ENCODE results near the gene IMMP2L. TPM values are rescaled to one million over a fixed set of nuclear protein-coding genes. Genes with fewer than 3 reads are reported as not detected.
A peak's percentile ranks its signal among the peaks of the same experiment; 100 is the strongest.

IMMP2L gene
- polyA plus RNA-seq, 1 experiment, result 5.8 TPM

DNA sequence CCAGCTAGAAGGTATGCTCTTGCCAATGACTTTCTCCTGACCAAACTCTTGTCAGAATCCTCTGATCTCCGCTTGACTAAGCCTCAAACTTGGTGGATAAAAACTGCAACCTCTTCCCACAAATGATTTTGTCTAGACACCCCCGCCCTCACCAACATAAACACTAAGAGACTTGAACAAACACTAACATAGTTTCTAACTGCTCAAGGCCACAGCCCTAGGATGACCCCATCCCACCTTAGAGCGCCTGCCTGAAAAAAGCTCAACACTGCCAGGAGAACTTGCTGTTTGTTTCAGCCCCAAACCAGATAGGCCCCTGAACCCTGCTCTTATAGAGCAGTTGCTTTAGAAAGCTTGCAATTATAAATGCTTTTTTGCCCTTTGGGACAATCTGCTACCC, 399.6 kb downstream of the IMMP2L start:
- Histone ChIP-seq H3K27me3 (ENCODE audit: control insufficient read depth, insufficient read depth, low read length) (no peaks in the 10 kb centered on the region), H3K36me3 (ENCODE audit: control insufficient read depth, insufficient read depth, low read length) (no peaks in the 10 kb centered on the region), H3K4me3 (ENCODE audit: low read depth, low read length) (no peak overlapping the region)
- ChIA-PET CTCF (no interaction called here), POLR2A (interaction anchor here (0.6 kb wide), 1 partner anchor 24 kb away, joined by 4 read pairs; no protein-coding TSS in a partner anchor)
- TF ChIP-seq, protein P1, sequence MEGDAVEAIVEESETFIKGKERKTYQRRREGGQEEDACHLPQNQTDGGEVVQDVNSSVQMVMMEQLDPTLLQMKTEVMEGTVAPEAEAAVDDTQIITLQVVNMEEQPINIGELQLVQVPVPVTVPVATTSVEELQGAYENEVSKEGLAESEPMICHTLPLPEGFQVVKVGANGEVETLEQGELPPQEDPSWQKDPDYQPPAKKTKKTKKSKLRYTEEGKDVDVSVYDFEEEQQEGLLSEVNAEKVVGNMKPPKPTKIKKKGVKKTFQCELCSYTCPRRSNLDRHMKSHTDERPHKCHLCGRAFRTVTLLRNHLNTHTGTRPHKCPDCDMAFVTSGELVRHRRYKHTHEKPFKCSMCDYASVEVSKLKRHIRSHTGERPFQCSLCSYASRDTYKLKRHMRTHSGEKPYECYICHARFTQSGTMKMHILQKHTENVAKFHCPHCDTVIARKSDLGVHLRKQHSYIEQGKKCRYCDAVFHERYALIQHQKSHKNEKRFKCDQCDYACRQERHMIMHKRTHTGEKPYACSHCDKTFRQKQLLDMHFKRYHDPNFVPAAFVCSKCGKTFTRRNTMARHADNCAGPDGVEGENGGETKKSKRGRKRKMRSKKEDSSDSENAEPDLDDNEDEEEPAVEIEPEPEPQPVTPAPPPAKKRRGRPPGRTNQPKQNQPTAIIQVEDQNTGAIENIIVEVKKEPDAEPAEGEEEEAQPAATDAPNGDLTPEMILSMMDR (IDR thresholded peaks at IDR 0.05; ENCODE audit: insufficient read depth, low read depth, low read length), result no peak
- no peak for DNase-seq (ENCODE audit: low read depth)

DNA sequence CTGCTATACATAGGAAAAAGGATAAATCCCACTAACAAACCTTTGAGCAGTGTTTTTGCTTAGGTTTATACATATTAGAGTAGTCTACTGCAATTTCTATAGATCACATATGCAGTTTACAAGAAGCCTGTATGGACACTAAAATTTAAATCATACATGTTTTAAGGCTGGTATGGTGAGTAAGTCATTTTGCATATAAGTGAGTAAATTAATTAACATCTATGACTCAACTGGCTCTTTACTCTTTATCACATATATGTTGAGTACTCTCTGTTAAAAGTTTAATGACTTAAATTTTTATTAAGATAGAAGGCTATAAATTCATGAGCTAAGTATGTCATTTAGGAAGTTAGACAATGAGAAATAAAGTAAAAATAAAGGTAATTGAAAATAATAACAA, 402.0 kb downstream of the IMMP2L start:
- ChIA-PET POLR2A (no interaction called here), CTCF (no interaction called here)
- DNase-seq (ENCODE audit: low read depth), result no peak
- no peaks in the 10 kb centered on the region for H3K36me3 ChIP-seq (ENCODE audit: control insufficient read depth, insufficient read depth, low read length)
- H3K27me3 ChIP-seq (ENCODE audit: control insufficient read depth, insufficient read depth, low read length), result no peaks in the 10 kb centered on the region
- TF ChIP-seq, protein P1 (IDR thresholded peaks at IDR 0.05; ENCODE audit: insufficient read depth, low read depth, low read length), result no peak
- H3K4me3 ChIP-seq (ENCODE audit: low read depth, low read length), result no peak overlapping the region

DNA sequence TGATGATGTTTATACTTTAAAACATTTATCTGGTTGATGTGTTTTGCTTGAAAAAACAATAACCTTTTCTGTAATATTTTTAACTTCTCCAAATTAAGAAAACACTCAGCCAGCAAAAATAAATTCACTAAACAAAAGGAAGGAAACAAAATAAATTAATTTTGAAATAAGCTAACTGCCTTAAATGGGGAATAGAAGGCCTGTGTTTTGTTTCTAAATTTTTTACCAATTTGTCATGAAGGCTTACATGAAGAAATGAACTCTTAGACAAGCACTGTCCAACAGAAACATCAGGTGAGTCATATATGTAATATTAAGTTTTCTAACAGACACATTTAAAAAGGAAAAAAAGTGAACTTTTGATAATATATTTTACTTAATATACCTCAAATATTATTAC, 402.9 kb downstream of the IMMP2L start:
- CTCF ChIA-PET, result no interaction called here
- Histone ChIP-seq H3K36me3 (ENCODE audit: control insufficient read depth, insufficient read depth, low read length) (no peaks in the 10 kb centered on the region), H3K4me3 (ENCODE audit: low read depth, low read length) (no peak overlapping the region), H3K27me3 (ENCODE audit: control insufficient read depth, insufficient read depth, low read length) (no peaks in the 10 kb centered on the region)
- DNase-seq (ENCODE audit: low read depth), result peak; percentile 8
- POLR2A ChIA-PET, result no interaction called here
- TF ChIP-seq, protein P1 (IDR thresholded peaks at IDR 0.05; ENCODE audit: insufficient read depth, low read depth, low read length), result no peak

DNA sequence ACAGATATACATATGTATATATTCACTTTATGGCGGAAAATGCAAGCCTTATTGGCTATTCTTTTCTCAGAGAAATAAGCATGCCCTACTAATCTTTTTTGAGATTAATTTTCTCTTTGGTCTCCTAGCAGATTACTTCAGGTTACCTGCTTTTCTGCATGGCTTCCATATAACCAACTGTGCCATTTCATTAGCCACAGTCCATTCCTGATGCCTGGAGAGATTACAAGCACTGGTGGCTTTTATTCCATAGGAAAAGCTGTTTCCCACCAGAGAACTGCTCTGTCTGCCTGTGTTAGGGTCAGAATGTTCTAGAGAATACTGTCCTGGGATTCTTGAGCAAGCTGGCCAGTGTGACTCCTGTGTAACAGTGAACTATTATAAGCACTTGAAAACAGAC, 411.6 kb downstream of the IMMP2L start:
- no peaks in the 10 kb centered on the region for H3K36me3 ChIP-seq (ENCODE audit: control insufficient read depth, insufficient read depth, low read length)
- TF ChIP-seq, protein P1 (IDR thresholded peaks at IDR 0.05; ENCODE audit: insufficient read depth, low read depth, low read length), result no peak
- no peak overlapping the region for H3K4me3 ChIP-seq (ENCODE audit: low read depth, low read length)
- no peaks in the 10 kb centered on the region for H3K27me3 ChIP-seq (ENCODE audit: control insufficient read depth, insufficient read depth, low read length)
- no peak for DNase-seq (ENCODE audit: low read depth)
- ChIA-PET POLR2A (no interaction called here), CTCF (no interaction called here)

DNA sequence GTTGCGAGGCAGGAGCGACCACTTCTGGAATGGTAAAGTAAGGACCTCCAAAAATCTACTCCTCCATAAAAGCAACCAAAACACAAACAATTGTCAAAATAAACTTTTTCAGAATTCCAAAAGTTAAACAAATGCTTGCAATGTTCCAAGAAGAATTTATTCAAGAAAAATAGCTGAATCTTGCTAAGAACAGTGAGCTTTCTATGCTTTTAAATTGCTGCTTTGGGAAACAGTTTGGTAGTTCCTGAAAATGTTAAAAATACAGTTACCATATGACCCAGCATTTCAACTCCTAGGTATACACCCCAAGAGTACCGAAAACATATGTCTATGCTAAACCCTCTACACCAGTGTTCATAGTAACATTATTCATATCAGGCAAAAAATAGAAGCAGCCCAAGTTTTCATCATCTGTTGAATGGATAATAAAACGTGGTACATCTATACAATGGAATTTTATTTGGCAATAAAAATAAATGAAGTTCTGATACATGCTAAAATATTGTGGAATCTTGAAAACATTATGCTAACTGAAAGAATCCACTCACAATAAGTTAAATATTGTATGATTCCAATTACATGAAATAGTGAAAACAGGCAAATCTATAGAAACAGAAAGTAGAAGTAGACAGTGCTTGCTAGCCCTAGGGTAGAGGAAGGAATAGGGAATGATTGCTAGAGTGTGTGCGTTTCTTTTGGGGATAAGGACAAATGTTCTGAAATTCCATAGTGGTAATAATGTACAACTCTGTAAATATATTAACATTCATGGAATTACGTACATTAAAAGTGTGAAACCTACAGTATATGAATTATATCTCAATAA, 414.4 kb downstream of the IMMP2L start:
- Histone ChIP-seq H3K27me3 (ENCODE audit: control insufficient read depth, insufficient read depth, low read length) (no peaks in the 10 kb centered on the region), H3K36me3 (ENCODE audit: control insufficient read depth, insufficient read depth, low read length) (no peaks in the 10 kb centered on the region), H3K4me3 (ENCODE audit: low read depth, low read length) (no peak overlapping the region)
- ChIA-PET POLR2A (no interaction called here), CTCF (no interaction called here)
- no peak for DNase-seq (ENCODE audit: low read depth)
- TF ChIP-seq, protein P1 (IDR thresholded peaks at IDR 0.05; ENCODE audit: insufficient read depth, low read depth, low read length), result no peak
